ENCODE data around the gene TNP2.

GRCh38 chr16:11290102-11290893 is 21.2 kb upstream of the TNP2 start:
- no peak for TF ChIP-seq CTCF (IDR thresholded peaks at IDR 0.05; ENCODE audit: extremely low read depth in 1 of 2, insufficient read depth in 1 of 2, low read depth in 1 of 2, low read length in 2 of 2)
- TF ChIP-seq MAX (IDR thresholded peaks at IDR 0.05; ENCODE audit: insufficient read depth, insufficient read length): no peak
